Loucy (cell line): ENCODE data around the gene CFAP58.

Experiments used
- H2AFZ ChIP-seq: fragments of 200-600 bp; sonication (generic); 2 replicates; pipeline ENCODE4 v1.6.0; 2016; ENCODE audit warnings: antibody characterized with exemption, mild to moderate bottlenecking, low read length, moderate library complexity
- H3F3A ChIP-seq: fragments of 200-600 bp; 2 replicates; pipeline ENCODE4 v1.6.0; 2016; ENCODE audit warnings: antibody characterized with exemption, low read depth, mild to moderate bottlenecking
- H3K27me3 ChIP-seq: fragments of 200-600 bp; sonication (generic); 2 replicates; pipeline ENCODE4 v1.6.1; 2014; ENCODE audit warnings: low read length, mild to moderate bottlenecking; ENCODE audit not compliant: insufficient read depth, poor library complexity, severe bottlenecking
- H3K36me3 ChIP-seq: fragments of 200-600 bp; sonication (generic); 2 replicates; pipeline ENCODE4 v1.6.1; 2016; ENCODE audit warnings: low read length; ENCODE audit not compliant: insufficient read depth
- H3K4me1 ChIP-seq: fragments of 200-600 bp; sonication (generic); 2 replicates; pipeline ENCODE4 v1.5.1; 2014; ENCODE audit warnings: low read length, mild to moderate bottlenecking; ENCODE audit not compliant: insufficient read depth, poor library complexity, severe bottlenecking
- H3K4me2 ChIP-seq: fragments of 200-600 bp; sonication (generic); 2 replicates; pipeline ENCODE4 v1.6.0; 2014; ENCODE audit warnings: antibody characterized with exemption, low read length, low read depth, mild to moderate bottlenecking; ENCODE audit not compliant: poor library complexity, severe bottlenecking
- H3K4me3 ChIP-seq: fragments of 200-600 bp; sonication (generic); 2 replicates; pipeline ENCODE4 v1.5.1; 2014; ENCODE audit warnings: low read length, mild to moderate bottlenecking, mixed read lengths; ENCODE audit not compliant: poor library complexity, severe bottlenecking
- H3K79me2 ChIP-seq: fragments of 200-600 bp; sonication (generic); 2 replicates; pipeline ENCODE4 v1.6.1; 2014; ENCODE audit warnings: low read length; ENCODE audit not compliant: insufficient read depth
- H3K9ac ChIP-seq: fragments of 200-600 bp; sonication (generic); 2 replicates; pipeline ENCODE4 v1.6.0; 2014; ENCODE audit warnings: mild to moderate bottlenecking, low read depth, low read length, moderate library complexity; ENCODE audit not compliant: poor library complexity, severe bottlenecking
- H3K9me2 ChIP-seq: fragments of 200-600 bp; sonication (generic); replicated peaks from 2 replicates; pipeline ENCODE4 v1.6.1; 2016; ENCODE audit warnings: low read depth, low read length, mixed read lengths
- H3K9me3 ChIP-seq: fragments of 200-600 bp; sonication (generic); 2 replicates; pipeline ENCODE4 v1.6.1; 2014; ENCODE audit warnings: mild to moderate bottlenecking, antibody characterized with exemption, low read length, low read depth; ENCODE audit not compliant: insufficient read depth
- H4K20me1 ChIP-seq: fragments of 200-600 bp; sonication (generic); 2 replicates; pipeline ENCODE4 v1.6.0; 2014; ENCODE audit warnings: antibody characterized with exemption, low read length, mild to moderate bottlenecking; ENCODE audit not compliant: insufficient read depth, poor library complexity, severe bottlenecking
- EZH2phosphoT487 ChIP-seq: fragments of 200-600 bp; IDR thresholded peaks from 2 replicates; pipeline ENCODE4 v1.6.1; 2018; ENCODE audit warnings: antibody characterized with exemption, mild to moderate bottlenecking, moderate library complexity, borderline replicate concordance
- TF ChIP-seq, protein P1 (sequence below): fragments of 200-600 bp; sonication (generic); conservative IDR thresholded peaks from 2 replicates; pipeline ENCODE4 v1.5.1; 2014; ENCODE audit warnings: mild to moderate bottlenecking, antibody characterized with exemption, low read length

Gene CFAP58

DNA sequence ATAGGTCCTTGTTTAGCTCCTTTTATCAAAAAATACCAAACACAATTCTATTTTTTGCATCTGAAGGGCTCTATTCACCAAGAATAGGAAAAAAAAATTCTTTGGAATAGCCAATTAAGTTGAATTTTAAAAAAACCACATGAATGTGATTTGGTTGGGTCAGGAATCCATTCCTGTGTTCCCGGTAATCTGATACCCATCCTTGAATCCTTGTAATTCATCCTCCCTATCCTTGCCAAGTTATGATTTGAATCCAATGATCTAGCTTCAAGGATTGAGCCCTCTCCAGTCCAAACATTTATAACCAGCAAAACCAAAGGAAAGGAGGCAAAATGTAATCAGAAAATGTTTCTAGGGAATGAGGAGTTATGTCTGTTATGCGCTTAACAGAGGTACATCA is 86.6 kb downstream of the CFAP58 start:
- H3K79me2 ChIP-seq: no peaks in the 10 kb centered on the region
- H4K20me1 ChIP-seq: no peaks in the 10 kb centered on the region
- no peak overlapping the region for H2AFZ ChIP-seq
- TF ChIP-seq, protein P1, sequence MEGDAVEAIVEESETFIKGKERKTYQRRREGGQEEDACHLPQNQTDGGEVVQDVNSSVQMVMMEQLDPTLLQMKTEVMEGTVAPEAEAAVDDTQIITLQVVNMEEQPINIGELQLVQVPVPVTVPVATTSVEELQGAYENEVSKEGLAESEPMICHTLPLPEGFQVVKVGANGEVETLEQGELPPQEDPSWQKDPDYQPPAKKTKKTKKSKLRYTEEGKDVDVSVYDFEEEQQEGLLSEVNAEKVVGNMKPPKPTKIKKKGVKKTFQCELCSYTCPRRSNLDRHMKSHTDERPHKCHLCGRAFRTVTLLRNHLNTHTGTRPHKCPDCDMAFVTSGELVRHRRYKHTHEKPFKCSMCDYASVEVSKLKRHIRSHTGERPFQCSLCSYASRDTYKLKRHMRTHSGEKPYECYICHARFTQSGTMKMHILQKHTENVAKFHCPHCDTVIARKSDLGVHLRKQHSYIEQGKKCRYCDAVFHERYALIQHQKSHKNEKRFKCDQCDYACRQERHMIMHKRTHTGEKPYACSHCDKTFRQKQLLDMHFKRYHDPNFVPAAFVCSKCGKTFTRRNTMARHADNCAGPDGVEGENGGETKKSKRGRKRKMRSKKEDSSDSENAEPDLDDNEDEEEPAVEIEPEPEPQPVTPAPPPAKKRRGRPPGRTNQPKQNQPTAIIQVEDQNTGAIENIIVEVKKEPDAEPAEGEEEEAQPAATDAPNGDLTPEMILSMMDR: no peak
- no peak for TF ChIP-seq EZH2phosphoT487
- H3K4me3 ChIP-seq: no peak overlapping the region
- H3K9me2 ChIP-seq: no peaks in the 10 kb centered on the region
- no peaks in the 10 kb centered on the region for H3K36me3 ChIP-seq
- no peaks in the 10 kb centered on the region for H3K9me3 ChIP-seq
- no peaks in the 10 kb centered on the region for H3K4me1 ChIP-seq
- H3K9ac ChIP-seq: no peak overlapping the region
- H3K27me3 ChIP-seq: no peaks in the 10 kb centered on the region
- H3K4me2 ChIP-seq: no peak overlapping the region
- no peaks in the 10 kb centered on the region for H3F3A ChIP-seq

DNA sequence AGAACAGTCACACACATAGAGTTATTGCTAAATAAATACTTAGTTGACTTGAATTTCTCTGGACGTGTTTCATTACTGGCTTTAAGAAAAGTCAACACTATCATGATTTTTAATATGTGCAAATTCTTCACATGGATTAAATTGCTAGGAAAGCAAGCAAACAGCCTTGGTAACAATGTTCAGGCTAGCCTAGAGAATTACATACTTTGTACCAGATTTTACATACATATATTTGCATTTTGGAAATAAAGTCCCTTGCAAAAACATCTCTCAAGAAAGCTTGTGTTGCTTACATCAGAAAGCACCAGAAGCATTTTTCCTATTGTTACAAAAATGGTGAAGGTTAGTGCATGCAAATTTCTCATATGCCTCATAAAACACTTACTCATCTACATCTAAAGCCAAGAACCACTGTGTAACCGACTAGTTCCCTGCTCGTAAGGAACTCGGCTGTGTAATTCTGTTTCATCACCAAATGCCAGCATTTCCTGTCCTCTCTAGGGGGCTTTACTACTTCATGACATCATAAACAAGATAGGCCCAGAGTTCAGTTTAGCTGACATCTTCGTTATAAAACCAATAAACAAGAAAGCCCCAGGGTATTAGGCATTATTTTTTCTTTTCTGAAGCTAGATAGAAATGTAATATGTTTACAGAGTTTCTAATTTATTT is 87.8 kb downstream of the CFAP58 start:
- Histone ChIP-seq H3K36me3 (no peaks in the 10 kb centered on the region), H3F3A (no peaks in the 10 kb centered on the region), H2AFZ (no peak overlapping the region), H3K27me3 (no peaks in the 10 kb centered on the region), H3K4me3 (no peak overlapping the region), H3K9me2 (no peaks in the 10 kb centered on the region), H3K4me1 (no peaks in the 10 kb centered on the region), H3K9ac (no peak overlapping the region), H3K79me2 (no peaks in the 10 kb centered on the region), H3K4me2 (no peak overlapping the region), H3K9me3 (no peaks in the 10 kb centered on the region), H4K20me1 (no peaks in the 10 kb centered on the region)
- TF ChIP-seq, protein P1: no peak
- no peak for TF ChIP-seq EZH2phosphoT487

DNA sequence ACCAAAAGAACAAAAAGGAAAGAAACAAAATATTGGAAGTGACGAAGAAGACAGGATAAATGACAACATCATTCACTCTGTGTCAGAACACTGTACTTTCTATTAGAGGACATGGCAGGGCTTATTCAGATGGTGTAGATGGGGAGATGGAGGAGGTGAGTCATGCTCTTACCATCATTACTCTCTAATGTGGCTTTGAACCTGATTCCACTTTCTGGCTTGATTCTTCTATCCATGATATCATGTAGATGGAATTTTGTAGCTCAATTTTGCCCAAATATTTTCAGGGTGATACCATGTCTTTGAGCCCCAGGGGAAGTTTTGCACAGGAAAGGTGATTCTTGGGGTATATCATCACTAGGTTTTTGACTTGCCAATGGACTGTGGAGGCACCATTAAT is 91.7 kb downstream of the CFAP58 start:
- H3K9ac ChIP-seq: no peak overlapping the region
- H3K9me3 ChIP-seq: no peaks in the 10 kb centered on the region
- TF ChIP-seq, protein P1: no peak
- no peak for TF ChIP-seq EZH2phosphoT487

More for the DNA sequence above, 91.7 kb downstream of the CFAP58 start:
- Histone ChIP-seq H4K20me1 (no peaks in the 10 kb centered on the region), H3K9me2 (no peaks in the 10 kb centered on the region), H3K4me2 (no peak overlapping the region), H2AFZ (no peak overlapping the region), H3F3A (no peaks in the 10 kb centered on the region), H3K36me3 (no peaks in the 10 kb centered on the region), H3K4me3 (no peak overlapping the region), H3K27me3 (no peaks in the 10 kb centered on the region), H3K4me1 (no peaks in the 10 kb centered on the region), H3K79me2 (no peaks in the 10 kb centered on the region)
